NCI-H146 (cell line): ENCODE measurements around the gene WAC.
A peak's percentile ranks its signal among the peaks of the same experiment; 100 is the strongest.

ENCODE experiments used
- DNase-seq: peaks from one replicate; lab custom pipeline; 2025; lab: John Stamatoyannopoulos, UW

The WAC gene

DNA sequence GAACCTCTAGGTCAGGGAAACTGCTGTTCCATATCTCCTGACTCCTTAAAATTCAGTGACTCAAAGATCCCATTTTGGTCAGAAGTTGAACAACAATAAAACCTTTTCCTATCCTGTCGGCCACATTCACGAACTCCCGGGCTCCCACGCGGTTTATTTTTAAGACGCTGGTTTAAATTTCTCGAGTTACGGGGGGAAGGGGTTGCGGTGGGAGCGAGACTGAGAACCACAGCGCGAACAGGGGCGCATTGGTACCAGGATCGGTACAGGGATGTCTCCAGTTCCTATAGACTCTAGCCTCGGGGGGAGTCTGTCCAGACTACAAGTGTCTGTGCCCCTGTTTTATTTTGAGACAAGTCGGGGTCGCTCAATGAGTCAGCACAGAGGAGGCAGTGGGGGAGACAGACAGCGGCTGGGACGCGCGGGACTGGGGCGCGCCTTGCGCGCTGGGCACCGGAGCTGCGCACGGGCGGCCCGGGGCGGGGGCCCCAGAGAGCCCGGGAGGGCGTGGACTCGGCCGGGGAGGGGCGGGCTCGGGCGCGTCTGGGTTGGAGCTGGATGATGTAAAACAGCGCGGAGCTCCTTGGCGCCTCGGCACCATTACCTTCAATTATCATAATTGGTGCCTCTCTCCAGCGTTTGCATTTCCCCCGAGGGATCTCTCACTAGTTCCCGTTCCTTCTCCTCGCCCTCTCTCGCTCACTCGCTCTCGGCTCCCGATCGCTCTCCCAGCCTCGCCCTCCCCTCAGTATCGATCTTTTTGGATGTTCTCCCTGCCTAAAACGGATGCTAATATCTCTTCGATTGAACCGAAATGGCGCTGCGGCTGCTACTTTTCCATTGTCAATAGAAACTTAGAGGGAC, 135.7 kb downstream of the WAC start:
- peak; percentile 90 for DNase-seq

DNA sequence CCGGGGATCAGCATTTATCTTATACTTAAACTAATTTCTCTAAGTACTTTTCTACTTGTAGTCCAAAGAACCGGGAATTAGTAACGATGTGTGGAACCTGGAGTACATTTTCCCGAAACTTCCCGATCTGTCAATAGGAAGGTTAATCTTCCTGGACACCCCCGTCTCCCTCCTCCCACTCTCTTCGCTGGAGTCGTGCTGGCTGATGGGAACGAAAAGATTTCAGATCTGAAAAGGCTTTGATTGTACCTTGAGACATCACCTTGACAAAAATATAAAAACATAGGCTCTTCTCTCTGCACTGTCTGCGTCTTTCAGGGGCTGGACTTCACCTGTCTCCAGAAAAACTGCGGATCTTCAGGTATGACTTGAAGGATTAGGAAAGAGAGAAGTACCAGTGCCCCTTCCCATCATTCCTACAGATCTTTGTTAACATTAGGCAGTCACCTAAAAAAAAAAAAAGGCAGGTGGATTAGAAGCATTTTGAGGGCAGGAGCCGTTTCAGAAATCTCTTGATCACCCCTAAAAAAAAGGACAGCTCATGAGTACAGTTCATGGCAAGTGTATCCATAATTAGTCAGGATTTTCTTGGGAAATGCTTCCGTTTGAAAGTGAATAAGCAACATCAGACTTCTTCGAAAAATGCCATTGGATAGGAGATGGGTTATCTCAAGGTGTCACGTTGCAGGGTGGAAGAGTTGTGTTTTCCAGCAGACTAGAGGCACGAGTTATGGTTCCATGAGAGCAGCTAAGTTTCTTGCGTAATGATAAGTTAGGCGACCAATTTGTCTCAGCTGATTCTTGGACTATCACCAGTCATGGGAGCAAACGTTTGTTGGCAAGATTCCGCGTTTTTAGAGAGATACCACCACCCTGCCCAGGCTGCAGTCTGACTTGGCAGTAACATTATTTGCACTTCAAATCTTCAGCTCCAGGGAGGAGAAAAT, 136.6 kb downstream of the WAC start:
- DNase-seq: peak; percentile 38
